Esophagus squamous epithelium (tissue), 5 donors: ENCODE data around the gene PRSS36. TPM values are rescaled to one million over a fixed set of nuclear protein-coding genes. Genes with fewer than 3 reads are reported as not detected.
A peak's percentile ranks its signal among the peaks of the same experiment; 100 is the strongest.
"Not testable (repeated sequence)": the region's sequence is repeated elsewhere in the genome, so short reads cannot be mapped to it uniquely, and the experiment has no call there.

Experiments used
- DNase-seq: peaks from one replicate; lab custom pipeline; 2025; lab: John Stamatoyannopoulos, UW
- H3K27ac ChIP-seq, 4 donors: fragments of 200-600 bp; sonication (generic); one replicate each; pipeline ENCODE4 v1.5.1; 2016 to 2019; ENCODE audit warnings: mild to moderate bottlenecking in 1 of 4
- H3K27me3 ChIP-seq, 4 donors: fragments of 200-600 bp; sonication (generic); 1 replicate in 3 of 4; 2 replicates in 1 of 4; pipeline versions ENCODE4 v1.5.1 to v1.6.0; 2017 to 2021; ENCODE audit warnings: antibody characterized with exemption in 1 of 4
- H3K36me3 ChIP-seq, 3 donors: fragments of 200-600 bp; sonication (generic); one replicate each; pipeline ENCODE4 v1.5.1; 2016 to 2019
- H3K4me1 ChIP-seq, 3 donors: fragments of 200-600 bp; sonication (generic); one replicate each; pipeline ENCODE4 v1.5.1; 2017 to 2019
- H3K4me3 ChIP-seq, 4 donors: fragments of 200-600 bp; sonication (generic); 1 replicate in 3 of 4; 2 replicates in 1 of 4; pipeline ENCODE4 v1.5.1; 2016 to 2019; ENCODE audit warnings: mild to moderate bottlenecking in 2 of 4, moderate library complexity in 1 of 4
- H3K9me3 ChIP-seq, 3 donors: fragments of 200-600 bp; sonication (generic); one replicate each; pipeline ENCODE4 v1.5.1; 2016 to 2019
- POLR2A ChIP-seq, 4 donors: fragments of 450-650 bp; IDR thresholded peaks; one replicate each; pipeline ENCODE4 v1.6.1; 2017; ENCODE audit warnings: antibody characterized with exemption in 4 of 4, mild to moderate bottlenecking in 4 of 4, moderate library complexity in 3 of 4
- WGBS, 2 donors: methylation state at CpG; one replicate each; pipeline ENCODE4 v1.1.5; 2018; 5-methylcytosine and 5-hydroxymethylcytosine counted together
- intact Hi-C: fragments of 100-400 bp; cut with DNase I; formaldehyde crosslinking; loops from one replicate; pipeline ENCODE4 v1.15.0; 2022
- total RNA-seq, 4 donors: library from RNA; depleted of rRNA; stranded (reverse); fragments of >200 nt; gene quantifications; one replicate each; pipeline ENCODE4 v1.1.0, GENCODE V29; 2016
- TF ChIP-seq, protein P1 (sequence below), 6 experiments: fragments of 450-650 bp in 4 of 6; fragments of 200-600 bp in 2 of 6; sonication (generic) in 2 of 6; IDR thresholded peaks; one replicate each; pipeline ENCODE4 v1.5.1; 2016 to 2019; ENCODE audit warnings: antibody characterized with exemption in 6 of 6, mild to moderate bottlenecking in 4 of 6, moderate library complexity in 4 of 6
- donor health status: DM: yes; HTN: yes; CAD: no.

PRSS36 gene
- total RNA-seq = 1 to 10 TPM in 2 of 4 donors, under 1 TPM in 2; 0.38 to 4.2 (median 1.9) TPM

- Histone ChIP-seq H3K27me3 (peaks cover 0 to 52% (median 0%) of the 10 kb centered on the region in 4 donors), H3K27ac (peak within 1 kb of the TSS in 2 of 4 donors; percentile 13 to 29), H3K36me3 (no peaks in the 10 kb centered on the region), H3K9me3 (no peaks in the 10 kb centered on the region), H3K4me1 (peaks cover 4 to 15% (median 4%) of the 10 kb centered on the region in 3 donors), H3K4me3 (no peak within 1 kb of the TSS)
- intact Hi-C loops = no loop called here
- 50 to 85% methylated on average over 1 to 6 of the region's 11 CpGs for WGBS, 2 donors
- no peak for DNase-seq
- TF ChIP-seq, protein P1, sequence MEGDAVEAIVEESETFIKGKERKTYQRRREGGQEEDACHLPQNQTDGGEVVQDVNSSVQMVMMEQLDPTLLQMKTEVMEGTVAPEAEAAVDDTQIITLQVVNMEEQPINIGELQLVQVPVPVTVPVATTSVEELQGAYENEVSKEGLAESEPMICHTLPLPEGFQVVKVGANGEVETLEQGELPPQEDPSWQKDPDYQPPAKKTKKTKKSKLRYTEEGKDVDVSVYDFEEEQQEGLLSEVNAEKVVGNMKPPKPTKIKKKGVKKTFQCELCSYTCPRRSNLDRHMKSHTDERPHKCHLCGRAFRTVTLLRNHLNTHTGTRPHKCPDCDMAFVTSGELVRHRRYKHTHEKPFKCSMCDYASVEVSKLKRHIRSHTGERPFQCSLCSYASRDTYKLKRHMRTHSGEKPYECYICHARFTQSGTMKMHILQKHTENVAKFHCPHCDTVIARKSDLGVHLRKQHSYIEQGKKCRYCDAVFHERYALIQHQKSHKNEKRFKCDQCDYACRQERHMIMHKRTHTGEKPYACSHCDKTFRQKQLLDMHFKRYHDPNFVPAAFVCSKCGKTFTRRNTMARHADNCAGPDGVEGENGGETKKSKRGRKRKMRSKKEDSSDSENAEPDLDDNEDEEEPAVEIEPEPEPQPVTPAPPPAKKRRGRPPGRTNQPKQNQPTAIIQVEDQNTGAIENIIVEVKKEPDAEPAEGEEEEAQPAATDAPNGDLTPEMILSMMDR (IDR thresholded peaks at IDR 0.05) = no peak
- no peak for TF ChIP-seq POLR2A (IDR thresholded peaks at IDR 0.05)
Measured at GRCh38 chr16:31149894-31150890, at the start of gene PRSS36. TSS of gene PRSS36 (minus strand) at chr16:31150066. CDS start at chr16:31150035, 31 bp downstream.

GRCh38 chr16:31199430-31200041, 49.7 kb upstream of the PRSS36 start:
- peaks cover 25 to 59% (median 28%) of the 10 kb centered on the region in 3 donors for H3K4me1 ChIP-seq
- intact Hi-C loops = no loop called here
- DNase-seq = no peak
- no peaks in the 10 kb centered on the region for H3K9me3 ChIP-seq
- no peaks in the 10 kb centered on the region for H3K27me3 ChIP-seq
- peaks cover 6 to 46% (median 12%) of the 10 kb centered on the region in 3 donors for H3K36me3 ChIP-seq
- TF ChIP-seq, protein P1 (IDR thresholded peaks at IDR 0.05) = no peak
- no peak overlapping the region for H3K4me3 ChIP-seq
- 87 to 94% methylated on average over 5 of the region's 5 CpGs for WGBS, 2 donors
- H3K27ac ChIP-seq = no peak overlapping the region

DNA sequence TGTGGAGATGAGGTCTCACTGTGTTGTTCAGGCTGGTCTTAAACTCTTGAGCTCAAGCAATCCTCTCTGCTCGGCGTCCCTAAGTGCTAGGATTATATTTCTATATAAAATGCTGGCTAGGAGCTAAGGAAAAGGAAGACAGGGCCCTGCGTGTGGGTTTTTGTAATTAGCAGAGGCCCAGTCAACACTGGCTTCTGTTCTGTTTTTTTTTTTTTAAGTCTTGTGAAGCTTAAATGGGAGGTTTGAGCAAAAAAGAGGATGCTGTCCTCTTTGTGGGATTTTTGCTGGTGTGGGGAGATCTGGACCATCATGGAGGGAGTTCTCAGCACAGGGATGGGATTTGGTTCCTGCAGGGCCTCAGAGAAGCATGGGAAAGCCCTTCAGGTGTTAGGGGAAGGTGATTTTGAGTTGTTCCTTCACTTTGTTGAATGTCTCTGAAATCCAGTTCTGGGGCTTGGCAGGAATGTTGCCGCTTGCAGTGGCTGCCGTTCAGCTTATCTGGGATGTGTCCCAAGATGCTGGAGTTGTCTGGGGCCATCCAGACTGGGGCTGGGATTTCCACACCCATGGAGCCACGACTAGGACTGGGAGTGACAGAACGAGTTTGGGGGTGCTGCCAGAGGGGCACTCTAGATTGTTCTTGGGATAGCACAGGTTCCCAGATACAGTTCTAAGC, 48.5 kb upstream of the PRSS36 start:
- Histone ChIP-seq H3K4me3 (no peak overlapping the region), H3K36me3 (peaks cover 6 to 58% (median 23%) of the 10 kb centered on the region in 3 donors), H3K27ac (no peak overlapping the region), H3K9me3 (no peaks in the 10 kb centered on the region), H3K27me3 (no peaks in the 10 kb centered on the region), H3K4me1 (peaks cover 21 to 48% (median 24%) of the 10 kb centered on the region in 3 donors)
- intact Hi-C loops = no loop called here
- 60 to 71% methylated on average over 4 to 7 of the region's 7 CpGs for WGBS, 2 donors
- DNase-seq = no peak
- TF ChIP-seq POLR2A (IDR thresholded peaks at IDR 0.05) = no peak
- TF ChIP-seq, protein P1 (IDR thresholded peaks at IDR 0.05) = no peak

DNA sequence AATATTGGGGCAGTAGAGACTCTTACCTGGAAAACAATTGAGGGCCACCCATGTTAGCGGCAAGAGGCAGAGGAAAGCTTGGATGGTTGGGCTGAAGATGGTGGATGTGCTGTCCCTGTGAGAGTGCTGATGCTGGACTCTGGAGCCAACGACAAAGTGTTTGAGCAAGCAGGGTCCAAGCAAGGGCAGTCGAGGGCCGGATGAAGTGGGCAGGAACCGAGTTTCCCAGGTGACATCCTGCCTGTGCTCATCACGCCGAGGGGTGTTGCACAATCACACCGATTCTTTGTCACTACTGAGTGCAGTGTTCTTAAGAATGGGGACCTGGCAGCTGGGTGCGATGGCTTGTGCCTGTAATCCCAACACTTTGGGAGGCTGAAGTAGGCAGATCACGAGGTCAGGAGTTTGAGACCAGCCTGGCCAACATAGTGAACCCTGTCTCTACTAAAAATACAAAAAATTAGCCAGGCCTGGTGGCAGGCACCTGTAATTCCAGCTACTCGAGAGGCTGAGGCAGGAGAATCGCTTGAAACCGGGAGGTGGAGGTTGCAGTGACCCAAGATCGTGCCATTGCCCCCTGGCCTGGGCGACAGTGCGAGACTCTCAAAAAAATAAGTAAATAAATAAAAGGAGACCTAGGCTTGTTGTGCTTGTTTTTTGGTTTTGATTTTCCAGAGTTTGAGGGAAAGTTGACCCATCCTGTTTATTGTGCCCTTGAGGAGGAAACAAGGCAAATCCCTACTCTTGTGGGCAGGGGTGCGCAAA, 46.6 kb upstream of the PRSS36 start:
- DNase-seq = no peak
- intact Hi-C loops = no loop called here

DNA sequence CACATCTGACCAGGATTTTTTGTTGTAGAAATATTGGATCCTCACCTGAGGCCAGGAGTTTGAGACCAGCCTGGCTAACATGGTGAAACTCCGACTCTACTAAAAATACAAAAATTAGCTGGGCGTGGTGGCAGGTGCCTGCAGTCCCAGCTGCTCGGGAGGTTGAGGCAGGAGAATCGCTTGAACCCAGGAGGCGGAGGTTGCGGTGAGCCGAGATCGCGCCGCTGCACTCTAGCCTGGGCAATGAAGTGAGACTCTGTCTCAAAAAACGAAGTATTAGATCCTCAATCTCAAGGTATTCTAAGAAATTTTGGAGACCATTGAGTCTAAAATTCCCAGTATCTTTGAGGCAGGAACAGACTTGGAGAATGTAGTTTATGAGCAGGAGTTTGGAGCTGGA, 46.0 kb upstream of the PRSS36 start:
- H3K27me3 ChIP-seq, H3K27ac ChIP-seq, DNase-seq, H3K4me3 ChIP-seq, H3K9me3 ChIP-seq, intact Hi-C loops: not testable (repeated sequence)
- H3K4me1 ChIP-seq = peaks cover 4 to 23% (median 7%) of the 10 kb centered on the region in 3 donors
- H3K36me3 ChIP-seq = peaks cover 25 to 82% (median 40%) of the 10 kb centered on the region in 3 donors
- 96 to 98% methylated on average over 11 of the region's 11 CpGs for WGBS, 2 donors

More for the DNA sequence above, 46.6 kb upstream of the PRSS36 start:
- H3K27ac ChIP-seq = no peak overlapping the region
- no peak overlapping the region for H3K4me3 ChIP-seq
- no peaks in the 10 kb centered on the region for H3K9me3 ChIP-seq
- no peak for TF ChIP-seq POLR2A (IDR thresholded peaks at IDR 0.05)
- TF ChIP-seq, protein P1 (IDR thresholded peaks at IDR 0.05) = no peak
- peaks cover 10 to 30% (median 13%) of the 10 kb centered on the region in 3 donors for H3K4me1 ChIP-seq
- peaks cover 23 to 76% (median 33%) of the 10 kb centered on the region in 3 donors for H3K36me3 ChIP-seq
- no peaks in the 10 kb centered on the region for H3K27me3 ChIP-seq
- WGBS, 2 donors = 83 to 84% methylated on average over 17 of the region's 17 CpGs
